Transverse colon (tissue), 4 donors: ENCODE data around the gene HDGF.

Experiments
- POLR2AphosphoS5 ChIP-seq, 3 donors: sonication (generic); formaldehyde crosslinking; IDR thresholded peaks; one replicate each; pipeline ENCODE4 v1.6.1; 2016; ENCODE audit warnings: antibody characterized with exemption in 3 of 3
- TF ChIP-seq, protein P1 (sequence below), 5 experiments: fragments of 200-600 bp in 3 of 5; fragments of 450-650 bp in 2 of 5; sonication (generic) in 3 of 5; IDR thresholded peaks; 1 replicate in 2 of 5; 2 replicates in 3 of 5; pipeline ENCODE4 v1.5.1; 2016 to 2017; ENCODE audit warnings: antibody characterized with exemption in 5 of 5, inconsistent platforms in 3 of 5, mild to moderate bottlenecking in 2 of 5, moderate library complexity in 1 of 5

- no peak for TF ChIP-seq POLR2AphosphoS5 (IDR thresholded peaks at IDR 0.05)
- TF ChIP-seq, protein P1, sequence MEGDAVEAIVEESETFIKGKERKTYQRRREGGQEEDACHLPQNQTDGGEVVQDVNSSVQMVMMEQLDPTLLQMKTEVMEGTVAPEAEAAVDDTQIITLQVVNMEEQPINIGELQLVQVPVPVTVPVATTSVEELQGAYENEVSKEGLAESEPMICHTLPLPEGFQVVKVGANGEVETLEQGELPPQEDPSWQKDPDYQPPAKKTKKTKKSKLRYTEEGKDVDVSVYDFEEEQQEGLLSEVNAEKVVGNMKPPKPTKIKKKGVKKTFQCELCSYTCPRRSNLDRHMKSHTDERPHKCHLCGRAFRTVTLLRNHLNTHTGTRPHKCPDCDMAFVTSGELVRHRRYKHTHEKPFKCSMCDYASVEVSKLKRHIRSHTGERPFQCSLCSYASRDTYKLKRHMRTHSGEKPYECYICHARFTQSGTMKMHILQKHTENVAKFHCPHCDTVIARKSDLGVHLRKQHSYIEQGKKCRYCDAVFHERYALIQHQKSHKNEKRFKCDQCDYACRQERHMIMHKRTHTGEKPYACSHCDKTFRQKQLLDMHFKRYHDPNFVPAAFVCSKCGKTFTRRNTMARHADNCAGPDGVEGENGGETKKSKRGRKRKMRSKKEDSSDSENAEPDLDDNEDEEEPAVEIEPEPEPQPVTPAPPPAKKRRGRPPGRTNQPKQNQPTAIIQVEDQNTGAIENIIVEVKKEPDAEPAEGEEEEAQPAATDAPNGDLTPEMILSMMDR (IDR thresholded peaks at IDR 0.05): no peak
Measured at GRCh38 chr1:156773607-156774006, 22.1 kb upstream of the HDGF start.
